ENCODE data around the gene ZNF654. TPM values are rescaled to one million over a fixed set of nuclear protein-coding genes. Genes with fewer than 3 reads are reported as not detected.

Gene ZNF654
- total and polyA plus RNA-seq, 2 donors (not counting 3 experiments of a cell fraction or from before 2014, with no cell fraction given), result 2.9 to 14.6 TPM

DNA sequence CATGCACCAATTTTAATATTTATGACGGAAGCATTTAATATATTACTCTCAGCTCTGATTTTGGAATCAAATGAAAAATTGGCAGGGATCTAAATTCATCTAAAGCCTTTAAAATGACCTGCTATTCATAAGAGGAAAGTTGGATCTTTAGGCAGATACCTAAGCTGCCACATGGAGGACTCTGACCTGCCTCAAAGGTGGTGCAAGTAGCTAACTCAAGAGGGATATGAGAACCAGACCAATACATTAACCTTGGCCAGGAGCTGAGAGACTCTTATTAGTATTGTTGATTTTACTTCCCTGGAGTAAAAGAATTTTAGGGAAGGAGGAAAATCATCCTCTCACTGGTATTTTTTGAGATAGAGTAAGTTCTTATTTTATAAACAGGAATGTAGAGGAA, 17.7 kb downstream of the ZNF654 start:
- peaks cover 7% of the 10 kb centered on the region for H4K20me1 ChIP-seq (replicated peaks; ENCODE audit: control insufficient read depth, extremely low read depth, insufficient read depth, low read length)
- H3K27ac ChIP-seq (ENCODE audit: insufficient read depth, low read depth, low read length), result no peak overlapping the region
- TF ChIP-seq GATA2 (IDR thresholded peaks at IDR 0.05; ENCODE audit: insufficient read depth, insufficient read length, low read depth, low read length) (no peak), EZH2 (IDR thresholded peaks at IDR 0.05; ENCODE audit: borderline replicate concordance, low read depth, low read length, severe bottlenecking) (no peak), JUN (IDR thresholded peaks at IDR 0.05; ENCODE audit: borderline replicate concordance, insufficient read depth, insufficient read length, low read depth) (no peak), FOS (IDR thresholded peaks at IDR 0.05; ENCODE audit: borderline replicate concordance, insufficient read depth, low read length) (no peak), POLR2A (IDR thresholded peaks at IDR 0.05; ENCODE audit: low read depth, low read length) (no peak), MYC (IDR thresholded peaks at IDR 0.05; ENCODE audit: low read depth, low read length) (no peak), POLR2AphosphoS5 (IDR thresholded peaks at IDR 0.05; ENCODE audit: insufficient read depth, low read depth, low read length) (no peak)
- TF ChIP-seq, protein P1, sequence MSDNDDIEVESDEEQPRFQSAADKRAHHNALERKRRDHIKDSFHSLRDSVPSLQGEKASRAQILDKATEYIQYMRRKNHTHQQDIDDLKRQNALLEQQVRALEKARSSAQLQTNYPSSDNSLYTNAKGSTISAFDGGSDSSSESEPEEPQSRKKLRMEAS (IDR thresholded peaks at IDR 0.05; ENCODE audit: insufficient read depth, insufficient read length), result no peak
- TF ChIP-seq, protein P2, sequence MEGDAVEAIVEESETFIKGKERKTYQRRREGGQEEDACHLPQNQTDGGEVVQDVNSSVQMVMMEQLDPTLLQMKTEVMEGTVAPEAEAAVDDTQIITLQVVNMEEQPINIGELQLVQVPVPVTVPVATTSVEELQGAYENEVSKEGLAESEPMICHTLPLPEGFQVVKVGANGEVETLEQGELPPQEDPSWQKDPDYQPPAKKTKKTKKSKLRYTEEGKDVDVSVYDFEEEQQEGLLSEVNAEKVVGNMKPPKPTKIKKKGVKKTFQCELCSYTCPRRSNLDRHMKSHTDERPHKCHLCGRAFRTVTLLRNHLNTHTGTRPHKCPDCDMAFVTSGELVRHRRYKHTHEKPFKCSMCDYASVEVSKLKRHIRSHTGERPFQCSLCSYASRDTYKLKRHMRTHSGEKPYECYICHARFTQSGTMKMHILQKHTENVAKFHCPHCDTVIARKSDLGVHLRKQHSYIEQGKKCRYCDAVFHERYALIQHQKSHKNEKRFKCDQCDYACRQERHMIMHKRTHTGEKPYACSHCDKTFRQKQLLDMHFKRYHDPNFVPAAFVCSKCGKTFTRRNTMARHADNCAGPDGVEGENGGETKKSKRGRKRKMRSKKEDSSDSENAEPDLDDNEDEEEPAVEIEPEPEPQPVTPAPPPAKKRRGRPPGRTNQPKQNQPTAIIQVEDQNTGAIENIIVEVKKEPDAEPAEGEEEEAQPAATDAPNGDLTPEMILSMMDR (IDR thresholded peaks at IDR 0.05; ENCODE audit: extremely low read depth in 1 of 2, insufficient read depth in 1 of 2, low read depth in 1 of 2, low read length in 2 of 2), result no peak
- intact Hi-C loops (cut with micrococcal nuclease) (no loop called here), dilution Hi-C loops (cut with MboI; ENCODE audit: extremely low pct_ligation_motif_present, low sequenced_read_pairs) (no loop called here)
- FAIRE-seq, result no peak
- H3K4me2 ChIP-seq (ENCODE audit: insufficient read depth, low read length), result no peak overlapping the region
- H3K9me3 ChIP-seq (replicated peaks; ENCODE audit: control insufficient read depth, insufficient read depth, low read length), result no peaks in the 10 kb centered on the region
- no peaks in the 10 kb centered on the region for H3K36me3 ChIP-seq (ENCODE audit: control insufficient read depth in 2 of 2, extremely low read depth in 1 of 2, insufficient read depth in 2 of 2, low read length in 2 of 2)
- no peak overlapping the region for H2AFZ ChIP-seq (ENCODE audit: low read depth, low read length)
- H3K4me3 ChIP-seq (replicated peaks in 1 of 3; ENCODE audit: insufficient read depth in 1 of 3, low read depth in 1 of 3, low read length in 3 of 3), result no peak overlapping the region
- no peaks in the 10 kb centered on the region for H3K9me1 ChIP-seq (replicated peaks; ENCODE audit: control insufficient read depth, extremely low read depth, insufficient read depth, low read length)
- H3K4me1 ChIP-seq (ENCODE audit: control insufficient read depth, extremely low read depth, insufficient read depth, low read length), result no peaks in the 10 kb centered on the region
- H3K79me2 ChIP-seq (ENCODE audit: control insufficient read depth, insufficient read depth, low read length), result peaks cover 90% of the 10 kb centered on the region
- ChIA-PET CTCF (interaction anchor here (1.3 kb wide), 1 partner anchor 36 kb away, joined by 4 read pairs; no protein-coding TSS in a partner anchor), POLR2A (no interaction called here)
- no peak overlapping the region for H3K9ac ChIP-seq (replicated peaks; ENCODE audit: extremely low read depth, insufficient read depth, low read length)
- no peak for DNase-seq (ENCODE audit: low read depth, low spot score)
- no peaks in the 10 kb centered on the region for H3K27me3 ChIP-seq (ENCODE audit: control insufficient read depth in 2 of 2, insufficient read depth in 2 of 2, low read length in 2 of 2)
- BruUV-seq (replicated peaks), result no TSS peak

All from endothelial cell of umbilical vein (primary cell).